Fibroblast of upper back skin (primary cell): ENCODE results near the gene STX10.
"Not testable (repeated sequence)": the region's sequence is repeated elsewhere in the genome, so short reads cannot be mapped to it uniquely, and the experiment has no call there.

Source experiments
- DNase-seq: peaks from one replicate; pipeline ENCODE4 v3.0.0-alpha.2; 2013

The STX10 gene

GRCh38 chr19:13164343-13165161, 14.4 kb upstream of the STX10 start:
- DNase-seq, result peak; percentile 73

GRCh38 chr19:13163609-13164342, 13.6 kb upstream of the STX10 start:
- DNase-seq, result peak; percentile 89

GRCh38 chr19:13162724-13163608, 12.8 kb upstream of the STX10 start:
- peak; percentile 98 for DNase-seq

- DNase-seq, result no peak
Observed at GRCh38 chr19:13160557-13160956, 10.4 kb upstream of the STX10 start.

GRCh38 chr19:13159713-13160112, 9.5 kb upstream of the STX10 start:
- no peak for DNase-seq

GRCh38 chr19:13155472-13156359, 5.5 kb upstream of the STX10 start:
- peak; percentile 77 for DNase-seq

GRCh38 chr19:13154911-13155471, 4.8 kb upstream of the STX10 start:
- peak; percentile 65 for DNase-seq

- DNase-seq, result peak; percentile 94
Observed at GRCh38 chr19:13154241-13154778, 4.1 kb upstream of the STX10 start.

- DNase-seq, result no peak
Observed at GRCh38 chr19:13153569-13154240, 3.5 kb upstream of the STX10 start.

- DNase-seq, result peak; percentile 96
Observed at GRCh38 chr19:13152974-13153568, 2.9 kb upstream of the STX10 start.

- DNase-seq, result no peak
Observed at GRCh38 chr19:13152356-13152973, 2.3 kb upstream of the STX10 start.

GRCh38 chr19:13151605-13152355, 1.6 kb upstream of the STX10 start:
- DNase-seq, result peak; percentile 98

GRCh38 chr19:13150931-13151604, 893 bp upstream of the STX10 start:
- DNase-seq, result no peak

GRCh38 chr19:13149628-13150186, 468 bp downstream of the STX10 start:
- no peak for DNase-seq

- not testable (repeated sequence) for DNase-seq
Observed at GRCh38 chr19:13149173-13149627, 975 bp downstream of the STX10 start.

- peak; percentile 52 for DNase-seq
Observed at GRCh38 chr19:13146763-13147563, 3.2 kb downstream of the STX10 start.

- no peak for DNase-seq
Observed at GRCh38 chr19:13139633-13140311, 10.4 kb downstream of the STX10 start.
